ENCODE results near the gene FTO. TPM values are rescaled to one million over a fixed set of nuclear protein-coding genes. Genes with fewer than 3 reads are reported as not detected.

The FTO gene
- total RNA-seq, 6 experiments from 2014 or later = 93.7 to 107 (median 105) TPM

DNA sequence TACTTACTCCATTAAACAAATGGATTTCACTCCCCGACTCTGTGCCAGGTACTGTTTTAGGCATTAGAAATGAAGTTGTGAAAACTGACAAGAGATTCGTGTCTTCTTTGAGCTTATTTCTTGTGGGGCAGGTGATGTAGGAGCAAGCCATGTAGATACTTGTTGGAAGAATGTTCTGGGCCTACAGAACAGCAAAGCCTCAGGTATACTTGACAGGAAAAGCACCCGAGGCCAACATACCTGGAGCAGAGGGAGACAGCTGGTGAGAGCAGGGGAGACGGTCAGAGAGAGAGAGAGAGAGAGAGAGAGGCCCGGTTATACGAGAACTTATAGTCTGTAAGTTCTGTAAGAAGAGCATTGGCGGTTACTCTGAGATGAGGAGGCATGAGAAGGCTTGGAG lies 110.8 kb downstream of the FTO start:
- H3K27ac Mint-ChIP-seq = 0 out of 2 replicates have a peak overlapping the region, but pooled peaks have one; percentile 41

DNA sequence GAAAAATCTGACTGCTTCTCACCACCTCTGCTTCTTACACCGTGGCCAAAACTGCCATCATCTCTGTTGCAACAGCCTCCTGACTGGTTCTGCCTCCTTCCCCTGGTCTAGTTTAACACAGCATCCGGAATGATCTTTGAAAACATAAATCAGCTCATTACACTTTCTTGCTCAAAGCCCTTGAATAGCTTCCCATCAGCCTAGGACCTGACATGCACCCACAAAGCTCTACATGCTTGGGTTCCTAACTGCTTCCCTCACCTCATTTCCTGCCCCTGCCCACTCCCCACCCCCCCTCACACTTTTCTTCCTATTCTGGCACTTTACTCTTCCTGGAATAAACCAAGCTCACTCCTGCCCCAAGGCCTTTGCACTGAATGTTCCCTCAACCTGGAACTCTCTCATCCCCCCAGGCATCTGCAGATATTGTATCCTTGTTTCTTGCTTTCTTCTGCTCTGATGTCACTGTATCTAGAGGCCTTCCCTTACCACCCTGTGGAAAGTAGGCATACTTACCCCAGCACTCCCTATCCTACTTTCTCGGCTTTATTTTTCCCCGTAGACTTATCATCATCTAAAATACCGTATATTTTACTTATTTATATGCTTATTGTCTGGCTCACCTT lies 112.4 kb downstream of the FTO start:
- peak; percentile 1 for DNase-seq
- Mint-ChIP-seq H3K36me3 (ENCODE audit: low read depth) (peaks cover 30% of the 10 kb centered on the region), H3K27me3 (ENCODE audit: insufficient read depth) (no peaks in the 10 kb centered on the region; the same call in 1 of the 2 replicates), H3K4me3 (no peak overlapping the region), H3K27ac (peak overlapping the region; percentile 62), H3K4me1 (ENCODE audit: low read depth) (peaks cover 48% of the 10 kb centered on the region), H3K9me3 (no peaks in the 10 kb centered on the region)
- TF ChIP-seq, protein P1, sequence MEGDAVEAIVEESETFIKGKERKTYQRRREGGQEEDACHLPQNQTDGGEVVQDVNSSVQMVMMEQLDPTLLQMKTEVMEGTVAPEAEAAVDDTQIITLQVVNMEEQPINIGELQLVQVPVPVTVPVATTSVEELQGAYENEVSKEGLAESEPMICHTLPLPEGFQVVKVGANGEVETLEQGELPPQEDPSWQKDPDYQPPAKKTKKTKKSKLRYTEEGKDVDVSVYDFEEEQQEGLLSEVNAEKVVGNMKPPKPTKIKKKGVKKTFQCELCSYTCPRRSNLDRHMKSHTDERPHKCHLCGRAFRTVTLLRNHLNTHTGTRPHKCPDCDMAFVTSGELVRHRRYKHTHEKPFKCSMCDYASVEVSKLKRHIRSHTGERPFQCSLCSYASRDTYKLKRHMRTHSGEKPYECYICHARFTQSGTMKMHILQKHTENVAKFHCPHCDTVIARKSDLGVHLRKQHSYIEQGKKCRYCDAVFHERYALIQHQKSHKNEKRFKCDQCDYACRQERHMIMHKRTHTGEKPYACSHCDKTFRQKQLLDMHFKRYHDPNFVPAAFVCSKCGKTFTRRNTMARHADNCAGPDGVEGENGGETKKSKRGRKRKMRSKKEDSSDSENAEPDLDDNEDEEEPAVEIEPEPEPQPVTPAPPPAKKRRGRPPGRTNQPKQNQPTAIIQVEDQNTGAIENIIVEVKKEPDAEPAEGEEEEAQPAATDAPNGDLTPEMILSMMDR (IDR thresholded peaks at IDR 0.05) = no peak

More for the DNA sequence above, 110.8 kb downstream of the FTO start:
- Mint-ChIP-seq H3K9me3 (no peaks in the 10 kb centered on the region), H3K27me3 (ENCODE audit: insufficient read depth) (no peaks in the 10 kb centered on the region; the same call in 1 of the 2 replicates), H3K36me3 (ENCODE audit: low read depth) (peaks cover 42% of the 10 kb centered on the region), H3K4me1 (ENCODE audit: low read depth) (peaks cover 62% of the 10 kb centered on the region), H3K4me3 (no peak overlapping the region)
- TF ChIP-seq, protein P1 (IDR thresholded peaks at IDR 0.05) = no peak
- DNase-seq = no peak

DNA sequence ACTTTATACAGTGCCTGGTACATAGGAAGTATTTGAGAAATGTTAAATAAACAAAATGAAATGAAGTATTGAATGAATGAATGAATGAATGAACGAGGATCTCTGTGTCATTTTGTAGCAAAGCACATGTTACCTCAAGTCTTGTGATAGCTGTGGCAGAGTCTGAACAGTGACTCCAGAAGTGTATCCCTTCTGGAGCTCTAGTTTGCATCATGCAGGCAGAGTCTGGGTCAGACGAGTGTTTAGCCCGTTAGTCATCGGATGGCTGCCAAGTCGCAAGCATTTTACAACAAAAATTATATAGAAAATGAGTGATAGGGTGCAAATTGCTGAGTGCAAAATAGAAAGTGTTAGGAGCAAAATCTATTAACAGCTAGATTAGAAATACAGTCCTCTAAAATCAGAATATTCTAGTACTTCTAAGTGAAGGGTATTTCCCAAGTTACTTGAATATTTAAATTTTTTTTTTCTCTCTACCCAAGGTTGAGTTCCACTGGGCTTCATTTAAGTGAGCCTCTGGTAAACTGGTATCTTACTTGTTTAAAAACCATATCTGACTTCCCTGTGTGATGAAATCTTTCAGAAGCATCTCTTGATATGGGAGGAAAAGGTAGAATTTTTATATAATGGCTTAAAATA lies 113.3 kb downstream of the FTO start:
- no peaks in the 10 kb centered on the region for H3K9me3 Mint-ChIP-seq
- DNase-seq = peak; percentile 82
- peak overlapping the region; percentile 62 for H3K27ac Mint-ChIP-seq
- peak overlapping the region; percentile 48 for H3K4me3 Mint-ChIP-seq
- H3K27me3 Mint-ChIP-seq (ENCODE audit: insufficient read depth) = no peaks in the 10 kb centered on the region; the same call in 1 of the 2 replicates
- H3K36me3 Mint-ChIP-seq (ENCODE audit: low read depth) = peaks cover 21% of the 10 kb centered on the region
- peaks cover 43% of the 10 kb centered on the region for H3K4me1 Mint-ChIP-seq (ENCODE audit: low read depth)
- TF ChIP-seq, protein P1 (IDR thresholded peaks at IDR 0.05) = no peak

DNA sequence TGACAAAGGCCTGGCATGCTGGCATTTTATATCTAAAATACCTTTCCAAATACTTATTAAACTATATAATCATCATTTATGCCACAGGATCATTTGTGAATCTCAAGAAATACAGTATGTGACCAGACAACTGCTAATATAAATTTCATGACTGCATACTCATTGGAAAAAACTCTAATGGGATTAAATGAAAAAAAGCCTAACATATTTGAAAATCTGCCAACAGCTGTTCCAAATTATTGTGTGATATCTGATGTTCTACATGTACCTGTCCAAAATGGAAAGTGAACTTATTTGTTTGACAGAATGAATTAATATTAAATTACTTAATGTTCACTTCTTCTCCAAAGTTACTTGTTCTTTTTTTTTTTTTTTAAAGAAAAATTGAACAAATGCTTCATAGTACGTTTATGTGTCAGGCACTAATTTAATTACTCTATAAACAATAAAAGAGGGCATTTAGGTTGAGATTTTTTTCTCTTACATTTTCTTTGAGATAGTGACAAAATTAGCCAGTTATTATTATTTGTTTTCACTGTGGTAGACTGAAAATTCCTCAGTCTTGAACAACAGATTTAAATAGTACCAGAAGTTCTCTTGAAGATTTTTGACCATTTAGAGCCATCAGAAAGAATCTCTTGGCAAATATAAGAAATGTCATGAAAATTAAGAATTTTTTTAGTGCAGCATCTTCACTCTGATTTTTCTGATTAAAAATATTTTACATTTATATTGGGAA lies 114.0 kb downstream of the FTO start:
- TF ChIP-seq, protein P1 (IDR thresholded peaks at IDR 0.05) = no peak
- Mint-ChIP-seq H3K4me1 (ENCODE audit: low read depth) (peaks cover 43% of the 10 kb centered on the region), H3K27ac (peak overlapping the region; percentile 62), H3K9me3 (no peaks in the 10 kb centered on the region), H3K27me3 (ENCODE audit: insufficient read depth) (no peaks in the 10 kb centered on the region; the same call in 1 of the 2 replicates), H3K4me3 (peak overlapping the region; percentile 16), H3K36me3 (ENCODE audit: low read depth) (peaks cover 21% of the 10 kb centered on the region)
- DNase-seq = peak; percentile 28

DNA sequence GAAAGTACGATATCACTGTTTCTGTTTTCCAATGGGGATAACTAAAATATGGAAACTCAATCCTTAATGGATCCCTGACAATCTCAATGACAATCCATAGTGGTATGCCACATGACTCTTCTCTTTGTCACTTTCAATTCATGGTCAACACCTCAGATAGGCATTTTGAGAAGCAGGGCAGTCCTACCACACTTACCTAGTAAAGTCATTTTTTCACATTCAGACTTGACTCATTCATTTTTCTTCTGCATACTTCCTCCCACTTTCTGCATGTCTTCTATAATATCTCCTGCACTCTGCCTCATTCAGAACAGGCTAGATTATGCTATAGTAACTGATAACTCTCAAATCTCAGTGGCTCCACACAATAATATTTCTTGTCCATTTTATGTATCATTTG lies 117.5 kb downstream of the FTO start:
- Mint-ChIP-seq H3K36me3 (ENCODE audit: low read depth) (no peaks in the 10 kb centered on the region), H3K4me3 (peak overlapping the region; percentile 58), H3K4me1 (ENCODE audit: low read depth) (peaks cover 24% of the 10 kb centered on the region), H3K27ac (peak overlapping the region; percentile 70), H3K27me3 (ENCODE audit: insufficient read depth) (no peaks in the 10 kb centered on the region), H3K9me3 (no peaks in the 10 kb centered on the region)
- peak; percentile 67 for DNase-seq
- TF ChIP-seq, protein P1 (IDR thresholded peaks at IDR 0.05) = no peak

All from HFFc6 (cell line).